C4-2B (cell line): ENCODE results near the gene FAP.

Experiments used
- H3K27ac ChIP-seq: fragments of 450-650 bp; 2 replicates; pipeline ENCODE4 v1.5.1; 2017
- CTCF ChIP-seq: fragments of 450-650 bp; conservative IDR thresholded peaks from 2 replicates; pipeline ENCODE4 v1.5.1; 2017; ENCODE audit warnings: mild to moderate bottlenecking
- ZFX ChIP-seq: fragments of 450-650 bp; IDR thresholded peaks from 2 replicates; pipeline ENCODE4 v1.6.1; 2017

Gene FAP

GRCh38 chr2:162174746-162175145, 68.5 kb downstream of the FAP start:
- H3K27ac ChIP-seq: no peak overlapping the region
- no peak for TF ChIP-seq CTCF
- no peak for TF ChIP-seq ZFX

- TF ChIP-seq ZFX: no peak
- TF ChIP-seq CTCF: no peak
- H3K27ac ChIP-seq: no peak overlapping the region
Measured at GRCh38 chr2:162172802-162173370, 70.4 kb downstream of the FAP start.

GRCh38 chr2:162166745-162167144, 76.5 kb downstream of the FAP start:
- TF ChIP-seq CTCF (no peak), ZFX (no peak)
- no peak overlapping the region for H3K27ac ChIP-seq

GRCh38 chr2:162166174-162166573, 77.1 kb downstream of the FAP start:
- no peak overlapping the region for H3K27ac ChIP-seq
- no peak for TF ChIP-seq ZFX
- TF ChIP-seq CTCF: no peak

GRCh38 chr2:162164802-162165201, 78.4 kb downstream of the FAP start:
- TF ChIP-seq CTCF (no peak), ZFX (no peak)
- H3K27ac ChIP-seq: no peak overlapping the region

GRCh38 chr2:162159446-162159845, 83.8 kb downstream of the FAP start:
- no peak for TF ChIP-seq ZFX
- no peak for TF ChIP-seq CTCF

GRCh38 chr2:162156149-162156548, 87.1 kb downstream of the FAP start:
- TF ChIP-seq ZFX (no peak), CTCF (no peak)
- H3K27ac ChIP-seq: no peak overlapping the region

More at GRCh38 chr2:162159446-162159845, 83.8 kb downstream of the FAP start:
- H3K27ac ChIP-seq: no peak overlapping the region
